Measurements from ENCODE around the gene ALDH3B2.
"Not testable (repeated sequence)": the region's sequence is repeated elsewhere in the genome, so short reads cannot be mapped to it uniquely, and the experiment has no call there.

DNA sequence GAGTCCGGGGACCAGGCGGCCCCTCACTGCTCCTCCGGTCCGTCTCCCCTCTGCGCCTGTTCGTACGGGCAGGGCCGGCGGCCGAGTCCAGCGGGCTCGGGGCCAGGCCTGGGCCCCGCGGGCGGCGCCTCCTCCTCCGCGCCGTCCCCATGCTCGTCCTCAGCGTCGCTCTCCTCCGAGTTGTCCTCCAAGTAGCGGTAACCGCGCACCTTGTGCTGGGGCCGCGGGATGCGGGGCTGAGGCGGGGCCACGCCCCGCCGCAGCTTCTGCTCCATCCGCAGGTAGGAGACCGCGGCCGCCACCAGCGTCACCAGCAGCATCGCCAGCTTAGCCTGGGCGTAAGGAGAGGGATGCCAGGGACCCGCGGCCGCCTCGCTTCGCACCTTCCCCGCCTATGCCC, 37.3 kb upstream of the ALDH3B2 start:
- TF ChIP-seq CTCF (IDR thresholded peaks at IDR 0.05; ENCODE audit: low read depth, low read length, poor library complexity, severe bottlenecking); EZH2phosphoT487 (IDR thresholded peaks at IDR 0.05; ENCODE audit: borderline replicate concordance, low read length): not testable (repeated sequence)

Measured in DOHH2 (cell line).